CD14-positive monocyte (primary cell): ENCODE data around the gene EPB41L2. TPM values are rescaled to one million over a fixed set of nuclear protein-coding genes. Genes with fewer than 3 reads are reported as not detected.

Experiments used
- DNase-seq, 3 donors: peaks; one replicate each; pipeline ENCODE4 v3.0.0-alpha.2; 2011 to 2022
- H2AFZ ChIP-seq: 2 replicates; pipeline ENCODE4 v1.6.0; 2012; ENCODE audit warnings: mild to moderate bottlenecking, low read depth, low read length, inconsistent platforms; ENCODE audit not compliant: insufficient read depth, poor library complexity, severe bottlenecking
- H3K27ac ChIP-seq, 2 donors: 1 replicate in 1 of 2; 2 replicates in 1 of 2; pipeline ENCODE4 v1.5.1; 2012 to 2013; ENCODE audit warnings: low read length in 2 of 2, control low read depth in 1 of 2, inconsistent platforms in 1 of 2, low read depth in 1 of 2, mild to moderate bottlenecking in 1 of 2
- H3K27me3 ChIP-seq, 2 donors: one replicate each; pipeline versions ENCODE4 v1.6.0 to v1.6.1; 2011 to 2013; ENCODE audit warnings: low read length in 2 of 2; ENCODE audit not compliant: control insufficient read depth in 2 of 2, insufficient read depth in 2 of 2
- H3K36me3 ChIP-seq, 2 donors: replicated peaks in 1 of 2; 1 replicate in 1 of 2; 2 replicates in 1 of 2; pipeline versions ENCODE4 v1.5.1 to v1.6.1; 2012 to 2013; ENCODE audit warnings: low read length in 2 of 2, control low read depth in 1 of 2, inconsistent platforms in 1 of 2, mild to moderate bottlenecking in 1 of 2; ENCODE audit not compliant: insufficient read depth in 2 of 2, control insufficient read depth in 1 of 2
- H3K4me1 ChIP-seq, 2 donors: 1 replicate in 1 of 2; 2 replicates in 1 of 2; pipeline versions ENCODE4 v1.5.1 to v1.6.1; 2012 to 2013; ENCODE audit warnings: low read length in 2 of 2, control low read depth in 1 of 2, inconsistent platforms in 1 of 2, mild to moderate bottlenecking in 1 of 2, moderate library complexity in 1 of 2; ENCODE audit not compliant: insufficient read depth in 2 of 2, control insufficient read depth in 1 of 2
- H3K4me2 ChIP-seq: replicated peaks from 2 replicates; pipeline ENCODE3; 2012; ENCODE audit warnings: low read length, moderate library complexity, mild to moderate bottlenecking; ENCODE audit not compliant: poor library complexity, severe bottlenecking; ENCODE audit errors: extremely low read depth
- H3K4me3 ChIP-seq, 3 experiments: fragments of 200-600 bp in 1 of 3; sonication (generic) in 1 of 3; replicated peaks in 1 of 3; 1 replicate in 2 of 3; 2 replicates in 1 of 3; pipeline ENCODE4 v1.5.1; 2011 to 2013; ENCODE audit warnings: low read length in 3 of 3, mild to moderate bottlenecking in 3 of 3, control low read depth in 2 of 3, low read depth in 2 of 3, inconsistent platforms in 1 of 3, moderate library complexity in 1 of 3
- H3K79me2 ChIP-seq: 2 replicates; pipeline ENCODE4 v1.6.0; 2012; ENCODE audit warnings: mild to moderate bottlenecking, control low read depth, inconsistent platforms, low read length, moderate library complexity; ENCODE audit not compliant: insufficient read depth
- H3K9ac ChIP-seq: 2 replicates; pipeline ENCODE4 v1.6.0; 2017; ENCODE audit warnings: low read length, mild to moderate bottlenecking; ENCODE audit not compliant: insufficient read depth, poor library complexity, severe bottlenecking
- H3K9me3 ChIP-seq, 2 donors: replicated peaks in 1 of 2; 1 replicate in 1 of 2; 2 replicates in 1 of 2; pipeline versions ENCODE4 v1.5.1 to v1.6.1; 2012 to 2013; ENCODE audit warnings: low read length in 2 of 2, control low read depth in 1 of 2; ENCODE audit not compliant: control insufficient read depth in 1 of 2, insufficient read depth in 1 of 2
- H4K20me1 ChIP-seq: 2 replicates; pipeline ENCODE4 v1.6.0; 2012; ENCODE audit warnings: mild to moderate bottlenecking, low read length, control low read depth, moderate library complexity; ENCODE audit not compliant: insufficient read depth
- H3K27ac Mint-ChIP-seq, 7 donors: one replicate each; pipeline ENCODE4 v1.8.0; 2020; ENCODE audit warnings: mild to moderate bottlenecking in 7 of 7, mixed read lengths in 7 of 7, moderate library complexity in 6 of 7, inconsistent platforms in 2 of 7
- H3K27me3 Mint-ChIP-seq, 3 donors: one replicate each; pipeline ENCODE4 v1.8.0; 2021 to 2022; ENCODE audit warnings: low read depth in 3 of 3, mild to moderate bottlenecking in 3 of 3, mixed read lengths in 3 of 3, moderate library complexity in 3 of 3, inconsistent platforms in 1 of 3
- H3K36me3 Mint-ChIP-seq, 2 donors: one replicate each; pipeline ENCODE4 v1.8.0; 2020; ENCODE audit warnings: mixed read lengths in 2 of 2, inconsistent platforms in 1 of 2, mild to moderate bottlenecking in 1 of 2
- H3K4me1 Mint-ChIP-seq: one replicate; pipeline ENCODE4 v1.8.0; 2020; ENCODE audit warnings: mild to moderate bottlenecking, mixed read lengths
- H3K4me3 Mint-ChIP-seq, 2 donors: one replicate each; pipeline ENCODE4 v1.8.0; 2020; ENCODE audit warnings: mild to moderate bottlenecking in 2 of 2, mixed read lengths in 2 of 2, moderate library complexity in 1 of 2
- H3K9me3 Mint-ChIP-seq, 7 donors: one replicate each; pipeline ENCODE4 v1.8.0; 2020 to 2022; ENCODE audit warnings: mixed read lengths in 7 of 7, mild to moderate bottlenecking in 6 of 7, moderate library complexity in 6 of 7, inconsistent platforms in 2 of 7
- WGBS: methylation state at CpG from one replicate; pipeline ENCODE4 v1.1.5; 2013; ENCODE audit warnings: missing lambda C conversion rate; ENCODE audit not compliant: insufficient coverage; 5-methylcytosine and 5-hydroxymethylcytosine counted together
- intact Hi-C, 2 donors: fragments of 100-400 bp; cut with micrococcal nuclease; formaldehyde crosslinking; loops; one replicate each; pipeline versions ENCODE4 v1.15.0 to v1.15.1; 2023
- polyA plus RNA-seq, 3 donors: library from polyadenylated mRNA; depleted of rRNA in 1 of 3; unstranded in 2 of 3; stranded (reverse) in 1 of 3; fragments of 300-500 nt in 2 of 3; fragments of >200 nt in 1 of 3; fragmentation: Illumina TruSeq in 2 of 3; gene quantifications; 1 replicate in 2 of 3; 2 replicates in 1 of 3; pipeline ENCODE4 v1.2.3, GENCODE V29; 2012 to 2021
- TF ChIP-seq, protein P1 (sequence below): fragments of 200-600 bp; IDR thresholded peaks from one replicate; pipeline ENCODE4 v1.8.0; 2022; ENCODE audit warnings: antibody characterized with exemption, mild to moderate bottlenecking

The EPB41L2 gene
- polyA plus RNA-seq, 3 donors: 3.4 to 7.2 (median 4.6) TPM

DNA sequence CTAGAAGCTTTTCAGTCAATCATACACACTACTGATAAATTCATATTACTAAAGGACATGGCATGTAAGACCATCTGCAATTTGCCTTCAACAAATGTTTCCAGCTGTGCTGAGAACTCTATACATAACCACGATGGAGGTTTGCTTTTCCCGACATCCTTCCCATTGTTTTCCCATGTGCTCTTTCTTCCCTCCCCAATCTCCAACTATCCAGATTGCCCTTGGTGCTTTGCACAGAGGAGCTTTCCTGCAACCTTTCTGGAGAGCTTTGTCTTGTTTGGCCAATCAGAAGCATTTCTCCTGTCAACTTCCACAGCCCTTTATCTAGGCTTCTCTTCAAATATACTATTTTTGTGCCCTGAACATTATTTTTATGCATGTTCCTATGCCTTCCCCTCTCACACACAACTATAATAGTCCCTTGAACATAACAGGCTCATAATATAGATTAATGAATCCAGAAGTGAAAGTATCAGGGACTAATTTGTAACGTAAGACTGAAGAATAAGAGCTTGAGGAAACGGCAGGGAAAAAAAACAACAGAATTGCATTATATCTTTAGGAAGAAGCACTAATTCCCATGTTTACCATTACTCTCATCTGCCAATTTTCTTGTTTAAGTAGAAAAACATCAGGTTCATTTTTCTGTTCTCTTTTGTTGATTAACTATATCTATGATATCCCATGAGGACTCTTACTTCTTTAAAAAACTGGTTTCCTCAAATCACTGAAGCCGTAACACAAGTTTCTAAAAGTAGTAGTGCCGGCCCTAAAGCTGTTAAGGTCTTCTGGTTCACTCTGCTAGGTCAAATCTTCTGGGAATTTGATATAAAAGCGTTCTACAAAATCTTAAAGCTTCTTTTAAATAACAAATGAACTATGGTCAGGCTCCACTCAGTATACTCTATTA is 215.8 kb downstream of the EPB41L2 start:
- Histone ChIP-seq H3K36me3 (no peaks in the 10 kb centered on the region), H3K27ac (no peak overlapping the region), H2AFZ (no peak overlapping the region), H3K9me3 (no peaks in the 10 kb centered on the region), H3K4me1 (no peaks in the 10 kb centered on the region), H3K4me3 (no peak overlapping the region), H3K9ac (no peak overlapping the region), H4K20me1 (no peaks in the 10 kb centered on the region), H3K79me2 (no peaks in the 10 kb centered on the region), H3K4me2 (no peak overlapping the region), H3K27me3 (no peaks in the 10 kb centered on the region)
- intact Hi-C loops: loop anchor here in 1 of 2 donors (10.0 kb wide), 1 partner anchor 522 kb away; no protein-coding TSS in a partner anchor
- no peak overlapping the region for H3K4me3 Mint-ChIP-seq
- H3K36me3 Mint-ChIP-seq: no peaks in the 10 kb centered on the region
- H3K4me1 Mint-ChIP-seq: no peaks in the 10 kb centered on the region
- no peaks in the 10 kb centered on the region for H3K27me3 Mint-ChIP-seq
- WGBS: 77% methylated on average over 3 of the region's 7 CpGs
- H3K9me3 Mint-ChIP-seq: no peaks in the 10 kb centered on the region
- H3K27ac Mint-ChIP-seq: no peak overlapping the region
- TF ChIP-seq, protein P1, sequence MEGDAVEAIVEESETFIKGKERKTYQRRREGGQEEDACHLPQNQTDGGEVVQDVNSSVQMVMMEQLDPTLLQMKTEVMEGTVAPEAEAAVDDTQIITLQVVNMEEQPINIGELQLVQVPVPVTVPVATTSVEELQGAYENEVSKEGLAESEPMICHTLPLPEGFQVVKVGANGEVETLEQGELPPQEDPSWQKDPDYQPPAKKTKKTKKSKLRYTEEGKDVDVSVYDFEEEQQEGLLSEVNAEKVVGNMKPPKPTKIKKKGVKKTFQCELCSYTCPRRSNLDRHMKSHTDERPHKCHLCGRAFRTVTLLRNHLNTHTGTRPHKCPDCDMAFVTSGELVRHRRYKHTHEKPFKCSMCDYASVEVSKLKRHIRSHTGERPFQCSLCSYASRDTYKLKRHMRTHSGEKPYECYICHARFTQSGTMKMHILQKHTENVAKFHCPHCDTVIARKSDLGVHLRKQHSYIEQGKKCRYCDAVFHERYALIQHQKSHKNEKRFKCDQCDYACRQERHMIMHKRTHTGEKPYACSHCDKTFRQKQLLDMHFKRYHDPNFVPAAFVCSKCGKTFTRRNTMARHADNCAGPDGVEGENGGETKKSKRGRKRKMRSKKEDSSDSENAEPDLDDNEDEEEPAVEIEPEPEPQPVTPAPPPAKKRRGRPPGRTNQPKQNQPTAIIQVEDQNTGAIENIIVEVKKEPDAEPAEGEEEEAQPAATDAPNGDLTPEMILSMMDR: no peak
- no peak for DNase-seq

DNA sequence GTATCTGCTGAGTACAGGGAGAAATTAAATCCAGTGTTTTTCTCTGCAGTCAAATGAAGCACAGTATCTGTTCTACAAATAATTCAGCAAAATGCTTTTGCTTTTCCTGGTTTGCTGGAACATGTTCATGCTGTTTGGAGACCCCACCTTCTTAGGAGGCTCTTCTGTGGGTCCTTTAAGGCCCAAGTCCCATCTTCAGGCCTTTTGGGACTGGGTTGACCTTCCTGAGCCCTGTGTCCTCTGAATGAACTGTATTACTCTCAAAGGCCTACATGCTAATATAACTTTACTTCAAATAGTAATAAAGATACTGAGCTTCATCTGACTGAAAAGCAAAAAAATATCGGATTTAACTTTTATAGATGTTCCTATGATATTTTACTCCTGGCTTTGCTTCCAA is 216.5 kb downstream of the EPB41L2 start:
- 100% methylated on average over 1 of the region's 1 CpG for WGBS
- Mint-ChIP-seq H3K27ac (peak overlapping the region in 1 of 7 donors; percentile 6), H3K36me3 (no peaks in the 10 kb centered on the region), H3K27me3 (no peaks in the 10 kb centered on the region), H3K9me3 (no peaks in the 10 kb centered on the region), H3K4me3 (no peak overlapping the region), H3K4me1 (no peaks in the 10 kb centered on the region)
- Histone ChIP-seq H3K9me3 (no peaks in the 10 kb centered on the region), H3K4me2 (no peak overlapping the region), H3K4me3 (no peak overlapping the region), H3K79me2 (no peaks in the 10 kb centered on the region), H4K20me1 (no peaks in the 10 kb centered on the region), H3K9ac (no peak overlapping the region), H3K27ac (no peak overlapping the region), H3K27me3 (no peaks in the 10 kb centered on the region), H3K4me1 (no peaks in the 10 kb centered on the region), H3K36me3 (no peaks in the 10 kb centered on the region), H2AFZ (no peak overlapping the region)
- no peak for DNase-seq
- TF ChIP-seq, protein P1: no peak
- intact Hi-C loops: loop anchor here in 1 of 2 donors (10.0 kb wide), 1 partner anchor 522 kb away; no protein-coding TSS in a partner anchor
